CD8-positive, alpha-beta memory T cell (primary cell): ENCODE measurements around the gene EHMT1. TPM values are rescaled to one million over a fixed set of nuclear protein-coding genes. Genes with fewer than 3 reads are reported as not detected.

Source experiments
- CTCF ChIA-PET: fragments of 350-600 bp; sonication (Branson Sonifier 250); formaldehyde crosslinking; loops from one replicate; lab custom pipeline; 2021; ENCODE audit warnings: antibody characterized with exemption; lab: Charles Lee
- POLR2A ChIA-PET: fragments of 350-600 bp; sonication (Branson Sonifier 250); formaldehyde crosslinking; loops from one replicate; lab custom pipeline; 2021; ENCODE audit warnings: antibody characterized with exemption; lab: Charles Lee
- DNase-seq, 5 donors: peaks; one replicate each; pipeline versions ENCODE4 v3.0.0 to v3.0.0-alpha.2; 2020 to 2022; ENCODE audit warnings: mixed read lengths in 1 of 5
- H3K27ac ChIP-seq: one replicate; pipeline ENCODE4 v1.7.0; 2013; ENCODE audit warnings: low read depth, mild to moderate bottlenecking, low read length, moderate library complexity
- H3K27me3 ChIP-seq: 2 replicates; pipeline ENCODE4 v1.7.0; 2013; ENCODE audit warnings: low read length, mild to moderate bottlenecking; ENCODE audit not compliant: insufficient read depth, poor library complexity, severe bottlenecking
- H3K36me3 ChIP-seq: 2 replicates; pipeline ENCODE4 v1.7.0; 2013; ENCODE audit warnings: mild to moderate bottlenecking, low read length, moderate library complexity; ENCODE audit not compliant: insufficient read depth
- H3K4me1 ChIP-seq: 2 replicates; pipeline ENCODE4 v1.7.0; 2013; ENCODE audit warnings: mild to moderate bottlenecking, low read length, moderate library complexity; ENCODE audit not compliant: insufficient read depth
- H3K4me3 ChIP-seq: 2 replicates; pipeline ENCODE4 v1.7.0; 2013; ENCODE audit warnings: mild to moderate bottlenecking, low read length
- H3K9me3 ChIP-seq: 2 replicates; pipeline ENCODE4 v1.7.0; 2013; ENCODE audit warnings: mild to moderate bottlenecking, low read length
- H3K27ac Mint-ChIP-seq, 8 donors: one replicate each; pipeline ENCODE4 v1.8.0; 2020 to 2021; ENCODE audit warnings: mixed read lengths in 8 of 8, mild to moderate bottlenecking in 6 of 8, inconsistent platforms in 3 of 8, moderate library complexity in 3 of 8
- H3K27me3 Mint-ChIP-seq, 2 donors: one replicate each; pipeline ENCODE4 v1.8.0; 2020 to 2021; ENCODE audit warnings: mixed read lengths in 2 of 2, mild to moderate bottlenecking in 1 of 2, moderate library complexity in 1 of 2
- H3K36me3 Mint-ChIP-seq, 3 donors: one replicate each; pipeline ENCODE4 v1.8.0; 2020 to 2021; ENCODE audit warnings: mixed read lengths in 3 of 3, inconsistent platforms in 1 of 3, mild to moderate bottlenecking in 1 of 3
- H3K4me1 Mint-ChIP-seq, 3 donors: one replicate each; pipeline ENCODE4 v1.8.0; 2020 to 2021; ENCODE audit warnings: mixed read lengths in 3 of 3, inconsistent platforms in 1 of 3, mild to moderate bottlenecking in 1 of 3
- H3K4me3 Mint-ChIP-seq, 7 donors: one replicate each; pipeline ENCODE4 v1.8.0; 2020 to 2021; ENCODE audit warnings: mixed read lengths in 7 of 7, mild to moderate bottlenecking in 6 of 7, moderate library complexity in 4 of 7, inconsistent platforms in 2 of 7
- H3K9me3 Mint-ChIP-seq, 5 donors: one replicate each; pipeline ENCODE4 v1.8.0; 2020 to 2022; ENCODE audit warnings: mixed read lengths in 5 of 5, mild to moderate bottlenecking in 3 of 5, moderate library complexity in 2 of 5, inconsistent platforms in 1 of 5
- polyA plus RNA-seq: library from polyadenylated mRNA; unstranded; fragments of 300-500 nt; fragmentation: Illumina TruSeq; gene quantifications from one replicate; pipeline ENCODE4 v1.2.3, GENCODE V29; 2021
- total RNA-seq, 2 experiments: library from RNA; stranded (reverse); gene quantifications; one replicate each; pipeline ENCODE4 v1.2.3, GENCODE V29; 2021

EHMT1 gene
- total and polyA plus RNA-seq, 3 experiments from 2014 or later, result 37.0 to 74.6 (median 68.9) TPM

DNA sequence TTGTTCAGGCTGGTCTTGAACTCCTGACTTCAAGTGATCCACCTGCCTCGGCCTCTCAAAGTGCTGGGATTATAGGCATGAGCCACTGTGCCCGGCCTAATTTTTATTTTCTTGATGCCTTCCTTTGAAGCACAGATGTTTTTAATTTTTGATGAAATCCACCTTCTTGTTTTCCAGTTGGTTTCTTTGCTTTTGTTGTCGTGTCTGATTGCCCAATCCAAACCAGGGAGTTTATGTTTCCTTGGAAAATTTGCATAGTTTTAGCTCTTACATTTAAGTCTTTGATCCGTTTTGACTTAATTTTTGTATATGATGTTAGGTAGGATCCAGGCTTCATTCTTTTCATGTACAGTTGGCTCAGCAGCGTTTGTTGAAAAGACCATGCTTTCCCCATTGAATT, 15.2 kb downstream of the EHMT1 start:
- ChIA-PET CTCF (no interaction called here), POLR2A (no interaction called here)
- Histone ChIP-seq H3K4me3 (no peak overlapping the region), H3K4me1 (peaks cover 25% of the 10 kb centered on the region), H3K36me3 (no peaks in the 10 kb centered on the region), H3K9me3 (no peaks in the 10 kb centered on the region), H3K27me3 (no peaks in the 10 kb centered on the region), H3K27ac (no peak overlapping the region)
- Mint-ChIP-seq H3K27me3 (no peaks in the 10 kb centered on the region), H3K4me3 (no peak overlapping the region), H3K9me3 (no peaks in the 10 kb centered on the region), H3K4me1 (peaks cover 50 to 74% (median 65%) of the 10 kb centered on the region in 3 donors), H3K36me3 (peaks cover 0 to 17% (median 2%) of the 10 kb centered on the region in 3 donors), H3K27ac (peak overlapping the region in 1 of 8 donors; percentile 46)
- no peak for DNase-seq

DNA sequence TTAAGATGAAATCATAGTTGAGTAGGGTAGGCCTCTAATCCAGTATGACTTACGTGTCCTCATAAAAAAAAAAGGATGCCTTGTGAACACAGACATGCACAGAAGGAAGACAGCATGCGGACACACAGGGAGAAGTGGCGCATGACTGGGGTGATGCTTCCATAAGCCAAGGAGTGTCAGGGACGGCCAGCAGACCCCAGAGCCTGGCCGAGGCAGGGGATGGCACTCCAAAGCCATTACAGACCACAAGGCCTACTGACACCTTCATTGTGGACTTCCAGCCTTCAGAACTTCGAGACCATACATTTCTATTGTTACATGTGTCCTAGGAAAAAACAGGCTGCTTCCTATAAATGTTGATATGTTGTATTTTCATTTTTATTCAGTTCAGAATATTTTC, 19.9 kb downstream of the EHMT1 start:
- no peak overlapping the region for H3K4me3 ChIP-seq
- CTCF ChIA-PET, result no interaction called here
- H3K9me3 ChIP-seq, result no peaks in the 10 kb centered on the region
- POLR2A ChIA-PET, result no interaction called here
- H3K9me3 Mint-ChIP-seq, result no peaks in the 10 kb centered on the region
- H3K27ac Mint-ChIP-seq, result peak overlapping the region; percentile 59 to 97 (median 84)
- no peaks in the 10 kb centered on the region for H3K27me3 ChIP-seq
- no peaks in the 10 kb centered on the region for H3K27me3 Mint-ChIP-seq
- no peaks in the 10 kb centered on the region for H3K36me3 ChIP-seq
- H3K36me3 Mint-ChIP-seq, result peaks cover 0 to 32% (median 10%) of the 10 kb centered on the region in 3 donors
- no peak overlapping the region for H3K27ac ChIP-seq
- DNase-seq, result no peak
- H3K4me3 Mint-ChIP-seq, result peak overlapping the region; percentile 40 to 88 (median 81)
- peaks cover 21% of the 10 kb centered on the region for H3K4me1 ChIP-seq
- H3K4me1 Mint-ChIP-seq, result peaks cover 50 to 66% (median 62%) of the 10 kb centered on the region in 3 donors

DNA sequence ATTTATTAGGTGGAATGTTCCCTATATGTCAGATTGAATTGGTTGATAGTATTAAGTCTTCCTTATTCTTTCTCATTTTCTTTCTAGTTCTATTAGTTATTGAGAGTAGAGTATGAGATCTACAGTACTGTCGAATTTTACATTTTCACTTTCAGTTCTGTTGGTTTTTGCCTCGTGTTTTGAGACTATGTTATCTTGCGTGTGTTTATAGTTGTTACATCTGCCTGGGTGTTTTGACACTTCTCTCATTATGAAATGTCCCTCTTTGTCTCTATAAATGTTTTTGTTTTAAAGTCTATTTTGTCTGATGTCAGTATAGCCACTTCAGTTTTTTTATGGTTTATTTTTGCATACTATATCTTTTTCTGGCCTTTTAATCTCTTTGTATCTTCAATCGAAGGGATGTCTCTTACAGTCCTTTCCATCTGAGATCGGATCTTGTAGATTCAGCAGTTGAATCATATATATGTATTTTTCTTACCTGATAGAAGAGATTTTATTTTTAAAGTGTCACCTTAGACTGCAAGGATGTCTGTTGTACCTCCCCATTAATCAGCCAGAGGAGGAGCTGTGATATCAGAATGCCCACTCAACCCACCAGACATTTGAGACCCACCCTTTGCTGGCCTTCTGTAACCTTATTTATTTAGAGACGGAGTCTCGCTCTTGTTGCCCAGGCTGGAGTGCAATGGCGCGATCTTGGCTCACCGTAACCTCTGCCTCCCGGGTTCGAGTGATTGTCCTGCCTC, 20.7 kb downstream of the EHMT1 start:
- peaks cover 48 to 63% (median 58%) of the 10 kb centered on the region in 3 donors for H3K4me1 Mint-ChIP-seq
- H3K27me3 Mint-ChIP-seq, result no peaks in the 10 kb centered on the region
- CTCF ChIA-PET, result no interaction called here
- POLR2A ChIA-PET, result no interaction called here
- Histone ChIP-seq H3K9me3 (no peaks in the 10 kb centered on the region), H3K4me3 (peak overlapping the region; percentile 6), H3K36me3 (no peaks in the 10 kb centered on the region), H3K27me3 (no peaks in the 10 kb centered on the region), H3K4me1 (peaks cover 21% of the 10 kb centered on the region), H3K27ac (no peak overlapping the region)
- DNase-seq, result peak in 1 of 5 donors; percentile 13
- H3K9me3 Mint-ChIP-seq, result no peaks in the 10 kb centered on the region
- H3K4me3 Mint-ChIP-seq, result peak overlapping the region; percentile 75 to 88 (median 81)
- H3K27ac Mint-ChIP-seq, result peak overlapping the region; percentile 59 to 97 (median 86)
- peaks cover 0 to 33% (median 13%) of the 10 kb centered on the region in 3 donors for H3K36me3 Mint-ChIP-seq

DNA sequence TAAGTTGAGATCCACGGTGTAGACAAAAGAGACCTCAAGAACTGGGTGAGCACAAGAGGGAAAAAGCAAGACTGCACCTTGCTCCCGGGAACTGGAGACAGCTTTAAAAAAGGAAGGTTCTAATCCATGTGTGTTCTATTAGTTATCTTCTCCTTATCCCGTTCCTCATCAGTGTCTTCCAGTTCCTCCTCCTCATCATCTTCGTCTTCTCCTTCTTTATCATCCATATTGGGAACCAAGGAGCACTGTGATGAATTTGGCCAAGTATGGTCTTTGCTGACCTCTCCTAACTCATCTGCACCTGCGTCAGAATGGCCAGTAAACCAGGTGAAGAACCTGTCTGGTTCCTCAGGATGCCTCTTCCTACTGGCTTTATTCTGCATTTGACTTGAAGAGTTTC, 22.1 kb downstream of the EHMT1 start:
- Histone ChIP-seq H3K36me3 (no peaks in the 10 kb centered on the region), H3K9me3 (no peaks in the 10 kb centered on the region), H3K27me3 (no peaks in the 10 kb centered on the region), H3K4me3 (no peak overlapping the region), H3K27ac (no peak overlapping the region), H3K4me1 (peaks cover 21% of the 10 kb centered on the region)
- Mint-ChIP-seq H3K27ac (peak overlapping the region; percentile 42 to 88 (median 72)), H3K4me1 (peaks cover 48 to 67% (median 64%) of the 10 kb centered on the region in 3 donors), H3K27me3 (no peaks in the 10 kb centered on the region), H3K36me3 (peaks cover 0 to 39% (median 13%) of the 10 kb centered on the region in 3 donors), H3K9me3 (no peaks in the 10 kb centered on the region), H3K4me3 (peak overlapping the region in 3 of 7 donors; percentile 1 to 24 (median 15))
- DNase-seq, result no peak
- POLR2A ChIA-PET, result no interaction called here
- CTCF ChIA-PET, result no interaction called here

DNA sequence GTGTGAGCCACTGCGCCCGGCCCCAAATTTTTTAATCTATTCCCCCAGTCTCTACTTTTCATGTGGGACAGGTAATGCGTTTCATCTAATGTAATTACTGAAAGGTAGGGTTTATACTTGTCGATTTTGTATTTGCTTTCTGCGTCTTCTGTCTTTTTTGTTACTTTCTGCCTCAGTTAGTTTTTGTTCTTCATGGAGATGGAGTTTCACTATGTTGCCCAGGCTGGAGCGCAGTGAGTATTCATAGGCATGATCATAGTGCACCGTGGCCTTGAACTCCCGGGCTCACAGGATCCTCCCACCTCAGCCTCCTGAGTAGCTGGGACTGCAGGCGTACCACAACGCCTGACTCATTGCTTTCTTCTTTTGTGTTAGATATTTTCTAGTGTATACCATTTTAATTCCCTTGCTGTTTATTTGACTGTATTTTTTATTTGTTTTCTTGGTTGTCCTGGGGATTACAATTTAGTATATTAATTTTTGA, 23.4 kb downstream of the EHMT1 start:
- ChIA-PET CTCF (interaction anchor here (1.3 kb wide), 1 partner anchor 12 kb away, joined by 3 read pairs; no protein-coding TSS in a partner anchor), POLR2A (no interaction called here)
- H3K36me3 Mint-ChIP-seq, result peaks cover 0 to 46% (median 20%) of the 10 kb centered on the region in 3 donors
- H3K4me3 Mint-ChIP-seq, result peak overlapping the region in 1 of 7 donors; percentile 20
- peak overlapping the region in 5 of 8 donors; percentile 2 to 51 (median 22) for H3K27ac Mint-ChIP-seq
- H3K27ac ChIP-seq, result no peak overlapping the region
- H3K36me3 ChIP-seq, result no peaks in the 10 kb centered on the region
- no peaks in the 10 kb centered on the region for H3K9me3 Mint-ChIP-seq
- H3K9me3 ChIP-seq, result no peaks in the 10 kb centered on the region
- DNase-seq, result no peak
- H3K4me1 ChIP-seq, result peaks cover 27% of the 10 kb centered on the region
- no peaks in the 10 kb centered on the region for H3K27me3 Mint-ChIP-seq
- H3K4me3 ChIP-seq, result no peak overlapping the region
- H3K4me1 Mint-ChIP-seq, result peaks cover 50 to 70% (median 66%) of the 10 kb centered on the region in 3 donors
- no peaks in the 10 kb centered on the region for H3K27me3 ChIP-seq

DNA sequence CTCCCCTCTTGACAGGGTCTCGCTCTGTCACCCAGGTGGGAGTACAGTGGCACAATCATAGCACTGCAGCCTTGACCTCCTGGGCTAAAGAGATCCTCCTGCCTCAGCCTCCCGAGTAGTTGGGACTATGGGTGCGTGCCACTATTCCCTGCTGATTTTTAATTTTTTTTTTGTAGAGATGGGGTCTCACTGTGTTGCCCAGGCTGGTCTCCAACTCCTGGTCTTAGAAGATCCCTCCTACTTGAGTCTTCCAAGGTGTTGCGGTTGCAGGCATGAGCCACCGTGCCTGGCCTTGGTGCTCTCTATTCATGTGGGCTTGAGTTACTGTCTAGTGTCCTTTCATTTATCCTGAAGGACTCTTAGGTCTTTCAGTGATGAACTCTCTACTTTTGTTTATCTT, 24.1 kb downstream of the EHMT1 start:
- Histone ChIP-seq H3K4me3 (no peak overlapping the region), H3K27me3 (no peaks in the 10 kb centered on the region), H3K4me1 (peaks cover 34% of the 10 kb centered on the region), H3K27ac (no peak overlapping the region), H3K36me3 (no peaks in the 10 kb centered on the region), H3K9me3 (no peaks in the 10 kb centered on the region)
- Mint-ChIP-seq H3K4me1 (peaks cover 54 to 70% (median 66%) of the 10 kb centered on the region in 3 donors), H3K36me3 (peaks cover 0 to 48% (median 23%) of the 10 kb centered on the region in 3 donors), H3K27ac (peak overlapping the region in 2 of 8 donors; percentile 27 to 35), H3K9me3 (no peaks in the 10 kb centered on the region), H3K4me3 (no peak overlapping the region), H3K27me3 (no peaks in the 10 kb centered on the region)
- no peak for DNase-seq
- ChIA-PET CTCF (interaction anchor here (1.3 kb wide), 1 partner anchor 12 kb away, joined by 3 read pairs; no protein-coding TSS in a partner anchor), POLR2A (no interaction called here)

DNA sequence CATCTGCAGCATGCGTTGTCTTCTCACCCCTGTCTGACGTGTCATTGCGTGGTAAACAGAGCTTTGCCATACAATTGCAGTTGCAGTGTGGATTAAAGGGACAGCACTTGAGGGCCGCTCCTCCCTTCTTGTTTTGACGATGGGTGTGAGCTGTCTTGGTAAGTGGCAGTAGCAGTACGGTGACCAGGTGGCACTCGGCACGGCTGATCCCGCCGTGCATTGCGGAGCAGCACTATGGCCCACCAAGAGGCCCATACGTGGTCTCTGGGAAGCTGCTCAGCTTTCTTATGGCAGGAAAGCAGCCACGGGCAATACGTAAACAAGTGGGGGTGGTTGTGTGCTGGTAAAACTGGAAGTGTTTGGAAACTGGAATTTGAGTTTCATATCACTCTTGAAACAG, 25.1 kb downstream of the EHMT1 start:
- Histone ChIP-seq H3K9me3 (no peaks in the 10 kb centered on the region), H3K27me3 (no peaks in the 10 kb centered on the region), H3K27ac (no peak overlapping the region), H3K36me3 (no peaks in the 10 kb centered on the region), H3K4me3 (no peak overlapping the region), H3K4me1 (peaks cover 28% of the 10 kb centered on the region)
- Mint-ChIP-seq H3K4me3 (peak overlapping the region in 1 of 7 donors; percentile 52), H3K27ac (peak overlapping the region in 2 of 8 donors; percentile 36 to 72), H3K9me3 (no peaks in the 10 kb centered on the region), H3K36me3 (peaks cover 0 to 57% (median 25%) of the 10 kb centered on the region in 3 donors), H3K4me1 (peaks cover 53 to 72% (median 66%) of the 10 kb centered on the region in 3 donors), H3K27me3 (no peaks in the 10 kb centered on the region)
- DNase-seq, result no peak
- ChIA-PET CTCF (no interaction called here), POLR2A (no interaction called here)

DNA sequence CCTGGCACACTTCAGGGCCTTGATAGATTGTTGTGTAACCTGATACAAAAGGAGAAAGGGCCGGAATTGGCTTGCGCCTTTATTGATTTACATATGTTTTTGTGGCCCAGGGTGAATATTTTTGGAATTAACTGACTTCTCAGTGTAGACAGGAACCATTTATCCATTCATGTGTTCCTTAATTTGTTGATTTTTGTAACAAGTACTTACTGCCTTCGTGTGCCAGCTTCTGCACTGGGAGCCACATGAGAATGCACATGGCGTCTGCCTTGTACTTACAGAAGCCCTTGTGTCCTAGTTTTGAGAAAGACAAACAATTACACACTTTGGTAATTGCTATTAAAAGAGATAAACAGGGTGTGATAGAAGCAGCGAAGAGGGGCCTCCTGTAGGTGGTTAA, 26.4 kb downstream of the EHMT1 start:
- Histone ChIP-seq H3K36me3 (no peaks in the 10 kb centered on the region), H3K27me3 (no peaks in the 10 kb centered on the region), H3K27ac (no peak overlapping the region), H3K4me3 (no peak overlapping the region), H3K9me3 (no peaks in the 10 kb centered on the region), H3K4me1 (peaks cover 15% of the 10 kb centered on the region)
- Mint-ChIP-seq H3K4me3 (no peak overlapping the region), H3K27me3 (no peaks in the 10 kb centered on the region), H3K9me3 (no peaks in the 10 kb centered on the region), H3K36me3 (peaks cover 0 to 62% (median 25%) of the 10 kb centered on the region in 3 donors), H3K27ac (peak overlapping the region in 1 of 8 donors; percentile 77), H3K4me1 (peaks cover 52 to 71% (median 67%) of the 10 kb centered on the region in 3 donors)
- CTCF ChIA-PET, result no interaction called here
- no peak for DNase-seq
- POLR2A ChIA-PET, result no interaction called here
